ENCODE data around the gene PRSS57. TPM values are rescaled to one million over a fixed set of nuclear protein-coding genes. Genes with fewer than 3 reads are reported as not detected.
A peak's percentile ranks its signal among the peaks of the same experiment; 100 is the strongest.

The PRSS57 gene
- total and polyA plus RNA-seq, 2 of the 8 experiments (the other 6 are each of a cell fraction or from before 2014, with no cell fraction given): not detected

GRCh38 chr19:662962-663681 lies 32.1 kb downstream of the PRSS57 start, which contains the start of gene RNF126 (continued):
- TF ChIP-seq TAF7 (optimal IDR thresholded peaks at IDR 0.05; ENCODE audit: borderline replicate concordance, low read depth, low read length) (no peak), NANOG (IDR thresholded peaks at IDR 0.05; ENCODE audit: insufficient read depth, low read depth, low read length, poor library complexity, severe bottlenecking) (no peak), SIRT6 (IDR thresholded peaks at IDR 0.05; ENCODE audit: low read length) (no peak), POLR2AphosphoS5 (IDR thresholded peaks at IDR 0.05; ENCODE audit: low read depth, low read length) (no peak), HDAC6 (IDR thresholded peaks at IDR 0.05; ENCODE audit: low read depth, low read length) (no peak), KDM1A (IDR thresholded peaks at IDR 0.05; ENCODE audit: borderline replicate concordance, low read length) (no peak), SUZ12 (IDR thresholded peaks at IDR 0.05; ENCODE audit: low read length) (no peak), RXRA (IDR thresholded peaks at IDR 0.05; ENCODE audit: insufficient read depth, low read depth, low read length) (no peak), YY1 (IDR thresholded peaks at IDR 0.05; ENCODE audit: low read depth, low read length) (no peak; the same call in 1 of the 2 replicates), POU5F1 (IDR thresholded peaks at IDR 0.05; ENCODE audit: low read depth, low read length) (no peak), CREB1 (IDR thresholded peaks at IDR 0.05) (peak; percentile 52; the same call in 1 of the 2 replicates), HDAC2 (IDR thresholded peaks at IDR 0.05; ENCODE audit: borderline replicate concordance in 1 of 2, low read depth in 2 of 2, low read length in 2 of 2) (0 out of 4 replicates have a peak, but pooled peaks have one; percentile 21 to 45), FOSL1 (IDR thresholded peaks at IDR 0.05; ENCODE audit: insufficient read depth, low read depth, low read length) (no peak), GTF2F1 (IDR thresholded peaks at IDR 0.05; ENCODE audit: borderline replicate concordance, low read depth, low read length) (no peak), CHD1 (IDR thresholded peaks at IDR 0.05; ENCODE audit: low read depth, low read length) (no peak), SAP30 (IDR thresholded peaks at IDR 0.05; ENCODE audit: insufficient read depth, insufficient replicate concordance, low read length) (no peak), E2F6 (IDR thresholded peaks at IDR 0.05) (no peak), ATF2 (IDR thresholded peaks at IDR 0.05; ENCODE audit: low read length) (no peak)

Data from H1 (cell line).